ENCODE measurements around the gene MRGPRX4.
A peak's percentile ranks its signal among the peaks of the same experiment; 100 is the strongest.
"Not testable (repeated sequence)": the region's sequence is repeated elsewhere in the genome, so short reads cannot be mapped to it uniquely, and the experiment has no call there.

The MRGPRX4 gene

GRCh38 chr11:18172666-18173065, at the start of gene MRGPRX4:
Gene MRGPRX4 (plus strand): TSS chr11:18172837. CDS start chr11:18173257, 420 bp downstream.
- DNase-seq = no peak

- not testable (repeated sequence) for DNase-seq
Measured at GRCh38 chr11:18131115-18131514, 41.5 kb upstream of the MRGPRX4 start.

GRCh38 chr11:18132341-18132740, 40.3 kb upstream of the MRGPRX4 start, which contains the start of gene MRGPRX3:
Gene MRGPRX3 (plus strand): TSS chr11:18132571. CDS start chr11:18137203, 4,632 bp downstream.
- DNase-seq = no peak

- no peak for DNase-seq
Measured at GRCh38 chr11:18135308-18135707, 37.3 kb upstream of the MRGPRX4 start.

GRCh38 chr11:18137186-18137800, 35.3 kb upstream of the MRGPRX4 start:
- DNase-seq = no peak

GRCh38 chr11:18140145-18140544, 32.5 kb upstream of the MRGPRX4 start:
- DNase-seq = no peak

- DNase-seq = peak; percentile 31
Measured at GRCh38 chr11:18144243-18144642, 28.4 kb upstream of the MRGPRX4 start.

GRCh38 chr11:18145025-18145424, 27.6 kb upstream of the MRGPRX4 start:
- no peak for DNase-seq

- no peak for DNase-seq
Measured at GRCh38 chr11:18145837-18146236, 26.8 kb upstream of the MRGPRX4 start.

- no peak for DNase-seq
Measured at GRCh38 chr11:18151581-18151980, 21.1 kb upstream of the MRGPRX4 start.

GRCh38 chr11:18168372-18168771, 4.3 kb upstream of the MRGPRX4 start:
- no peak for DNase-seq

- peak; percentile 22 for DNase-seq
Measured at GRCh38 chr11:18171377-18172000, 1.1 kb upstream of the MRGPRX4 start.

GRCh38 chr11:18173225-18173866, 709 bp downstream of the MRGPRX4 start:
- DNase-seq = no peak

GRCh38 chr11:18188796-18189195, 16.2 kb downstream of the MRGPRX4 start:
- DNase-seq = no peak

- DNase-seq = not testable (repeated sequence)
Measured at GRCh38 chr11:18189476-18190245, 17.0 kb downstream of the MRGPRX4 start.

- DNase-seq = no peak
Measured at GRCh38 chr11:18191376-18191775, 18.7 kb downstream of the MRGPRX4 start.

GRCh38 chr11:18193010-18193409, 20.4 kb downstream of the MRGPRX4 start:
- DNase-seq = no peak

GRCh38 chr11:18196532-18196931, 23.9 kb downstream of the MRGPRX4 start:
- DNase-seq = no peak

GRCh38 chr11:18197738-18198137, 25.1 kb downstream of the MRGPRX4 start:
- not testable (repeated sequence) for DNase-seq

- DNase-seq = peak; percentile 7
Measured at GRCh38 chr11:18203723-18204122, 31.1 kb downstream of the MRGPRX4 start.

- DNase-seq = no peak
Measured at GRCh38 chr11:18204220-18204619, 31.6 kb downstream of the MRGPRX4 start.

GRCh38 chr11:18204771-18205170, 32.1 kb downstream of the MRGPRX4 start:
- DNase-seq = no peak

- DNase-seq = no peak
Measured at GRCh38 chr11:18209058-18209457, 36.4 kb downstream of the MRGPRX4 start.
